HG03460 (cell line): ENCODE results near the gene NPFFR1.

ENCODE experiments used
- ATAC-seq: cut with Tn5 transposase; IDR thresholded peaks from one replicate; pipeline ENCODE4 v1.9.1; 2021; ENCODE audit not compliant: unreplicated experiment

NPFFR1 gene

DNA sequence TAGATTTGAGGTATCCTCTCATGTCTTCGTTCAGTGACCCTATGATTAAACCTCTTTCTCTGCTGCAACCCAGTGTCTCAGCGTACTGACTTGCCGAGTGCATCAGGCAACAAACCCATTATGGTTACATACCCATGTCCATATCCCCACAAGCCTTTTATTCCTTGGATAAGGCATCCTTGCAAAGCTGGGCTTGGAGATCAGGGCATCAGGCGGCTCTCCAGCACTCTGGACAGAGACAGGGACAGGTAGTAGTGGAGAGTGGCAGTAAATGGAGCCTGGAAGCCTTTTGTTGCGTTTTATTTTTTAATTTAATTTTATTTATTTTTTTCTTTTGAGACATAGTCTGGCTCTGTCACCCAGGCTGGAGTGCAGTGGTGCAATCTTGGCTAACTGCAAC, 32.0 kb upstream of the NPFFR1 start:
- no peak for ATAC-seq

DNA sequence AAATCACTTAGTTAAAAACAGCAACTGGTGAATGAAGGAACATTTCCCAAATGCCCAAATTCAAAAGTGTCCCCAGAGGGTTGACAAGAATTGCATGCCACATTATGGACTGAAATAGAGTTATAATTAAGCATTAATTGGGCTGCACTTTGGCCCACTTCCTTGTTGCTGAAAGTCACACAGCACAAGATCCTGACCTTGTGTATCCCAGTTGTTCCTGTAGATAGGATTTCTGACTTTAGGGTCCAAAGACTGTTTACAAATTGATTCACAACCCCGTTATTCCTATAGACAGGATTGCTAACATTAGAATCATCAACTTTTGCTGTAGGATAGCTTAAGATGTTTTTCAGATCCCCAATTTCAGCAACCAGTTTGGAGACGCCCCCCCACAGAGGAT, 31.5 kb upstream of the NPFFR1 start:
- no peak for ATAC-seq

DNA sequence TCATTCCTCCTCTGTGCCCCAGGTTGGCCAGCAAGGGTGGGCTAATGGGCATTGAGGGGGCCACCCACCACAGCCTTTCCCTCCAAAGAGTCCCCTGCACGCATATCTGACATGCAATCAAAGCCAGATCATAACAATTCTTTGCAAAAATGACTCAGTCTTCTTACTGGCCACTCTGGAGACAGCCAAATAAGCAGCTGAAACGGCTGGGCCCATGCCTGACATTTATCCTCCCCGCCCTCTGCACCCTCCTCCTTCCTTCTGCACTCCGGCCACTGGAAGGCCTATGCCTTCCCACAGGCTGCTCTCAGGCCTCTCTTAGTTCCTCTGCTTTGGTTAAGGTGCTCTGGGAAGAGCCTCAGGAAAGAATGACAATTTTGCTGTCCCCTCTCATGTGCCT, 29.2 kb upstream of the NPFFR1 start:
- no peak for ATAC-seq

DNA sequence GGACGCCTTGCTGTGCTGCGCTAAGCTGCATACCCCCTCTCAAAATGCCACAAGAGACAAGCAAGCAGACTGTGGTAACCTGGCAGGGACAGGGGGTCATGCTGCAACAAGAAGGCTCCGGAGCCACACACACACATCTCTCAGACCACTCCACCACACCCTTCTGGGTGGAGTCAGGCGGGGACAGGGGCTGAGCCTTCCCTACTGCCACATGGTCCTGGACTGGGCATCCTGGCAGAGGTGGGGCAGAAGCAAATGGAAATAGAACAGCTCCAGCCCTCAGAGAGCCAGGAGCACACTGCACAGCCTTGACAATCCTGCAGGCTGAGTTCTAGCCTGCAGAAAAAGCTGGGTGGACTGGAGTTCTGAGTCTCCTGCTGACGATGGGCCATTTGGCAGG, 28.4 kb upstream of the NPFFR1 start:
- ATAC-seq = no peak

DNA sequence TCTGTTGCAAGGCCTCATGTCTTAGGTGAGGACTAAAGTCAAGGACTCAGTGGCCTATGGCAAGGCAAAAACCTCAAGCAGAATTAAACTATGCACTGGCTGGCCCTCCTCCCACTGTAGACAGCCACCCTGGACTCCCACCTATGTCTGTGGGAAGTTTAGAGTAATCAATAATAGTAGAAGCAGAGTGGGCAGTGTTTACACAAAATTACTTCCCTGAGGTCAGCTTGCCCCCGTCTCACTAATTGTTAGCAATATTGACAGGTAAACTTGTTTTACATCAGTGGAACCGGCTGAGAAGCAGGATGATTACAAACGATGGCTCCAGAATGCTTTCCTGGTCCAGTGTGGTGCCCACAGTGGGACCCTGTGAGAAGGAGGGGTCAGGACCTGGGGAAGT, 27.9 kb upstream of the NPFFR1 start:
- no peak for ATAC-seq

DNA sequence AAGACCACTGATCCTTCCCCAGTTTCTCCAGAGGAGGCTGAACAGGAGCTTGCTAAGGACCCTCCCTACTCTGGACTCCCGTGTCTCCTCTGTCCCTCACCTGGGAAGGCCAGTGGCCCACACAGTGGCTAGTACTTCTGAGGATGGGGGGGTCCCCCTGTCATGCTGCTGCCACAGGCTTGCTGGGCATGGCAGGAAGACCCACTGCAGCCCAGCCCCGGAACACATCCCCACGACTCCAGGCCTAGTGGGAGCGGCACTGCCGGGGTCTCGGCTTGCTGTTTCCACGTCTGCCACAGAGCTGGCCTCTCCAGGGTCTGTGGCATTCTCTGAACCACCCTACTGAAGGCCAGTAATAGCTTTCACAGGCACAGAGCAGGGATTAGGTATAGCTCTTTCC, 25.9 kb upstream of the NPFFR1 start:
- no peak for ATAC-seq

DNA sequence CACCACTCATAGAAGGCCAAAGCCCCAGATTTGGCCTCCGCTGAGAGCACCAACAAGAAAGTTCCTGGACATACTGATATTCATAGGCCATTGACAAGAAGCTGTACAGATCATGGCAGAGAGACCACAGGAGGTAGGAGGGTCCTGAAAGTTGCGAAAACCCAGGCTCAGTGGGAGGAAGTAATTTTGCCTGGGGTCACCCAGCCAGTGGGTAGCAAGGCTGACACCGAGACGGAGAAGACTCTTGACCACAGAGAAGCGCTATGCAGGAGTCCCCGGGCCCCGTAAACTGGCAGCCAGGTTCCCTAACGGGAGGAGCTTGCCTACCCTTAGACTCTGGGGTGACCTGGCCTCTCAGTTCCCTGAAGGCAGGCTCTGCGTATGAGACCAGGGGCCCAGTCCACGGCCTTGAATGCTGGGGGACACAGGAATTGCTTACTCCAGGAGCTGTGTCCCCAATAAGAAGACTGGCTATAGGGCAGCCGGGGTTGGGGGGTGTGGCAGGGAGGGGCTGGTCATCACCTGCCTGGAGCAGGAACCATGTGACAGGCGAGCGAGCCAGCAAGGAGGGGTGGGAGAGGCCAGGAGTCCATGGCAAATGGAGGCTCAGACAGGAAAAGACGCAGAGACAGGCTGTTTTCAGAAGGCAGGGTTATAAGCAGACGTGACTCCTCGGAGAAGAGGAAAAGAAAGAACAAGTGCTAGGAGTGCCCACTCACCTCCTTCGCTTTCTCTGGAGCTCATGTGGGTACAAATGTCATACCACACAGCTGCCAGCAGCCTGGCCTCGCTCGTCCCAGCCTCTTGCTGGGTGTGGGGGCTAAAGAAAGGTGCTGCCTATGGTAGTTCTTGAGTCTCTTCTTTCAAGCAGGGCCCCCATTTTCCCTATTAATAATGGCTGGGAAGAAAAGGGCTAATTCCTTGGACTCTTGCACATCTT, 24.6 kb upstream of the NPFFR1 start:
- no peak for ATAC-seq

DNA sequence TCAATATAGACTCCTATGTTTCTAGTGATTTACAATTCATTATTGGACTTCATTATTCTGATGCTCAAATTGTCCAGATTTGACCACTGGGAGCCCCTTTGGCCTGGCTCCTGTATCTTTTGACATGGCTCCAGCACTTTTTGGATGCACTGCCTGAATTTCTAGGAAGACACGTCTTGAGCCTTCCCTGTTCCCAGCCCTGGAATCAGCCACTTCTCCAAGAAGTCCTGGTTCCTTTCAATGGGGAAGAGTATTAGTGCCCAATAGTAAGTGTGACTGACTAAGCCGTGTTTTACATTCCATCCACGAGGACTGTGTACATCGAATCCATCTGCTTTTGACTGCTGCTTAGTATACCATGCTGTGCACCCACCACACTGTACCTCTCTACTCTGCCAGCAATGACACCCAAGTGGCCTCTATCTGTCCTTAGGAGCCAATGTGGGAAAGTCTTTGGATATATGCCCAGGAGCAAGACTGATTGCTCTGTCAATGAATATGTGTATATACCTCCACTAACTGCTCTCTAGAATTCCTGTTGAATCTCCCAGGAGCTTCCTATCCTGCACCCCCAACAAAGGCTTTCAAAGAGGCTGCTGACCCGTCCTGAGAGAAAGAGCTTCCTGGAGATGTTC, 23.2 kb upstream of the NPFFR1 start:
- ATAC-seq = no peak

DNA sequence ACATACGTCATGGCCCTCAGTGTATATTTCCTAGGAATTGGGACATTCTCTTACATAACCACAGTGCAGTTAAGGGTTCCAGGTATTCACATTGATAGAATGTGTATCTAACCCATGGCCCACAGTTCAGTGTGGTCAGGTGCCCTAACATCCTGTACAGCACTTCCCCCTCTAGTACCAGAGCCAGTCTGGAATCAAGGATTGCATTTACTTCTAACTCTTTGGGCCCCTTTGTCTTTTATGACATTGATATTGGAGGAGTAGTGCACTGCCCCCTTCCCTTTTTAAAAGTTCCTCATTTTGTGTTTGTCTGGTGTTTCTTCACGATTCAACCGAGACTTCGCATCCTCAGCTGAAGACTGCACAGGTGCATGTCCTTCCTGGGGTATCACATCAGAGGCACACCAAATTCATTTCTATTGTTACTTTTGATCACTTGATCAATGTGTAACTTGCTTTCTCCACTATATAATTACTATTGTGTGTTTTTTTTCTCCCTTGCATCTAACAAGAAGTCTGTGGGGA, 22.4 kb upstream of the NPFFR1 start:
- ATAC-seq = no peak

DNA sequence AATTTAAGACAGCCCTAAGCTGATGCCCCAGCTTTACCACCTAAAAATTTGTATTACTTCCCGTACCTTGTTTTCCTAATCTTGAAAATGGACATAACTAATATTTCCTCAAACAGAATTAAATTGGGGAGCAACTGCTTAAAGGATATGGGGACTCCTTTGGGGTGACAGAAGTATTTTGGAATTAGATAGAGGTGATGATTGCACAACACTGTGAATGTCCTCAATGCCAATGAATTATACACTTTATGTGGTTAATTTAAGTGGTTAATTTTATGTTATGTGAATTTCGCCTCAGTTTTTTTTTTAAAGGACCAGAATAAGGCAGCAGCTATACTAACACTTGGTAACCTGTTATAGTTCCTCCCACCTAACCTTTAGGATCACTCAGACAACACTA, 19.9 kb upstream of the NPFFR1 start:
- ATAC-seq = no peak

DNA sequence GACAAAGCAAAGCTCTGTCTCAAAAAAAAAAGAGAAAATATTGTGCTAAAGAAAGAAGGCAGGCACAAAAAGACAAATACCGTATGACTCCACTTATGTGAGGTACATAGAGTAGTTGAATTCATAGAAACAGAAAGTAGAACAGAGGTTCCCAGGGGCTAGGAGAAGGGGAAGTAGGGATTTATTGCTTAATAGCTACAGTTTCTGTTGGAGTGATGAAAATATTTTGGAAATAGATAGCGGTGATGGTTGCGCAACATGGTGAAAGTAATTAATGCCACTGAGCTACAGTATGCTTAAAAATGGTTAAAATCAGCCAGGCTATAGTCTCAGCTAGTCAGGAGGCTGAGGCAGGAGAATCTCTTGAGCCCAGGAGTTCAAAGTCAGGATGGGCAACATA, 18.5 kb upstream of the NPFFR1 start:
- no peak for ATAC-seq

DNA sequence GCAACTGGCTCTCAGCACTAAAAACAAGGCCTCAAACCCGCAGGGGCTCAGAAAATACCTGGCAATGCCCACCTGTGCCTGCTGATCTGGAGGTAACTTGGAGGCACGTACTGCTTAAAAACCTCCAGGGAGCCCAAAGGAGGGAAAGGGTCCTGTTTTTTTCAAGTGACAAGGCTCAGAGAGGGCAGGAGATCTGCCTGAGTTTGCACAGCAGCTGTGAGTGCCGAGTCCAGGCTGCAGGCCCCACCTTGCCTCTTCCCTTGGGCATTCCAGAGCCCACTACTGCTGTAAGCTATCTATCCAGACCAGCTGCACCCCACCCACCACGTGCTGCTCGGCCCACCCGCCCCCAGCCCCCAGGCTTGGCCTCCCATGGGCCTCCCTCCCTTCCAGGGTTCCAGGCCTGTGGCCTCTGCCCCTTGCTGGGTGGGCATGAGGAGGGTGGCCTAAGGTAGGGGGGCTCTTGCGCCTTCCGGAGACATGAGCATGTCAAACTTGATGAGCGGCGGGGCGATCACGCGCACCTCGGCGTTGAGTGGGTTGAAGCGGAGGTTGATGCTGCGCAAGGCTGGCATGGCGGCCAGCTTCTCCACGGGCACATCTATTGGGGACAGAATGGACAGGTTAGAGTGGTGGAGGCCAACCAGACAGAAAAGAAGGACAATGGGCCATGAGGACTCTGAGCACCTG, 17.2 kb upstream of the NPFFR1 start:
- ATAC-seq = no peak

DNA sequence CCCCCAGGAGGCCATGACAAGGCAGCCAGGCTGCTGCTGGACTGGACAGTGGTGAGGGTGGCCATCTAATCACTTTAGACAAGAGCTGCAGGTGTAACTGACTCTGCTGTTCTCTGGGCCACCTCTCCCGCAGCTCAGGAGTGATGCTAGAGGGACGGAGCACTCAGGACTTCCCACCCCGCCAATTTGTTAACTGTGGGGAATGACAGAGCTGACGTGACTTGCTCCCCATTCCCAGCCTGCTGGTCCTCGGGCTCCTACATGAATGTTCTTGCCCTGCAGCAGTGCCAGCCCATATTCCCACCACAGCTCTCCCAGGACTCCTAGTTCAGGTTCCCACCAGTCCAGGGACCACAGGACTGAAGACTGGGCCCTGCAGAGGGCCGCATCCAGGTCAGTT, 16.7 kb upstream of the NPFFR1 start:
- ATAC-seq = no peak

DNA sequence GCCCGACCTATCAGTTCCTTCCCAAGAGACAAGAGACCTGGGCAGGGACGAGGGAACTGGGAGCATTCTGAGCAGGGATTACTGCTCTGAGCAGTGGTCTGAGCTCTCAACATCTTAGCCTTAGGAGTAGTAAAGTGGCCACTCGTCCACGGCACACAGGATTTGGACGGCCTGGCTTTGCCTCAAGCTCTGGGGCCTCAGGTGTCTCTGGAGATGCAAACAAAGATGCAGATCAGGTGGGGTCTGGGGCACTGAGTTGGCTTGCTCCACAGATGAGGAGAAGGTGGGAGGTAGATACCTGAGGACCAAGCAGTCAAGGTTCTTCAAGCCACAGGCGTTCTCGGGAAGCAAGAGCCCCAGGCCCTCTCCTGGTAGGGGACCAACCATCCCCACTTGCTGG, 16.1 kb upstream of the NPFFR1 start:
- ATAC-seq = no peak

DNA sequence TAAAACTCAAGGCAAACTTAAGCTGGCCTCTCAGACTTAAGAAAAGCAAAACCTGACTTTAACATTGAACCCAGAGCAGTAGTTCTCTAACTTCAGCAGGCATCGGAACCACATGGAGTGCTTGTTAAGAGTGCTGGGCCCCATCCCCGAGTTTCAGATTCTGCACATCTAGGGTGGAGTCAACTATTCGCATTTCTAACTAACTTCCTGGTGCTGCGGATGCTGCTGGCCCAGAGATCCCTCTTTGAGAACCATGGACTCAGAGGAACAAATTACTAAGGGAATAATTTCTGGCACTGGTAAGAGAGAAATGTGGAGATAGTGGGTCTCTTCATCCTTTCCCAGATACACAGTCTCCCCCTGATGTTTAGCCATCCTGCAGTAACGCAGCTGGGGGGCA, 14.6 kb upstream of the NPFFR1 start:
- ATAC-seq = no peak

DNA sequence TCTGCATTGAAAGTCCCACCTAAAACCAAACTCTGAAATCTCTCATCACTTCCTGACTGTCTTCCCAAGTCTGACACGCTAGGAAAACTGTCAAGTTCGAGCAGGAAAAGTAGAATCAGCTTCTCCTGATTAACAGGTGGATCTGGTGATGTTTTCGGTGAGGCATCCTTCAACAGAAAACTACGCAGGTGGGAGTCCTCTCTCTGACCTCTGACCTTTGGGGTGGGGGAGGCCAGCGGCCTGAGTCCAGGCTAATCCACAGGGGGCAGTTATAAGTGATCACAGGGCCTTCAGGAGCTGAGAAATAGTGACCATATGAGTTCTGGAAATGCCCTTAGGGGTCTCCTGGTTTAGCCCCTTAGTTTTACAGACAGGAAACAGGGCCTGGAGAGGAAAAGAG, 13.4 kb upstream of the NPFFR1 start:
- ATAC-seq = no peak

DNA sequence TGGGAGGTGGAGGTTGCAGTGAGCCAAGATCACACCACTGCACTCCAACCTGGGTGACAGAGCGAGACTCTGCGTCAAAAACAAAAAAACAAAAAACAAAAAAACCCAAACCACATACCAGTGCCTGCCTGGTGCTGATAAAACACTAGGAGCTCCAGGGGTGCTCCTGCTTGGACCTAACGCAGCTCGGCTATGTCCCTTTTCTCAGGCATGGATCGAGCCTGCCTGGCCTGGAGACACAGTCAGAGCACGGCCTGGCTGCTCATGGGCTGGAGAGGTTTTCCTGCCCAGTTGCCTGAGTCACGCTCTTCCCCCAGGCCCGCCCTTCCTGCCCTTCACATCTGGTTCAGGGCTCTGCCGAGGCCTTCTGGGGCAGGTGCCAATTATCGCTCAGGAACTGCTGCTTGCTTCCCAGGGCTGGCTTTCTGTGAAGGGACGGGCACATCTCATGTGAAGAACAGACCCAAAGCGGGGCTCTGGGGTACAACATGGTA, 12.6 kb upstream of the NPFFR1 start:
- no peak for ATAC-seq

DNA sequence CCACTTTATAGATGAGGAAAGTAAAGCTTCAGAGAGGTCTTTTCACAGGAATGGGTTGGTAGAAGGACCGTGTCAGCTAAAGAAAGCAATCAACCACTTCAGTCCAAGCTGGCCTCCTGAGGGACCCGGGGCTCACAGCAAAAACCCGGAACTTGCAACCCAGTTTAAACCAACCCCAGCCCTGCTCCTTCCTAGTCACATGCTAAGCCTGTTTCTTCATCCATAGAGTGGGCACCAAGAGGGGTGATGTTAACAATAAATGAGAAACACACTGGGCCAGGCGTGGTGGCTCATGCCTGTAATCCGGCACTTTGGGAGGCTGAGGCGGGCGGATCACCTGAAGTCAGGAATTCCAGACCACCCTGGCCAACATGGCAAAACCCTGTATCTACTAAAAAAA, 12.1 kb upstream of the NPFFR1 start:
- no peak for ATAC-seq

DNA sequence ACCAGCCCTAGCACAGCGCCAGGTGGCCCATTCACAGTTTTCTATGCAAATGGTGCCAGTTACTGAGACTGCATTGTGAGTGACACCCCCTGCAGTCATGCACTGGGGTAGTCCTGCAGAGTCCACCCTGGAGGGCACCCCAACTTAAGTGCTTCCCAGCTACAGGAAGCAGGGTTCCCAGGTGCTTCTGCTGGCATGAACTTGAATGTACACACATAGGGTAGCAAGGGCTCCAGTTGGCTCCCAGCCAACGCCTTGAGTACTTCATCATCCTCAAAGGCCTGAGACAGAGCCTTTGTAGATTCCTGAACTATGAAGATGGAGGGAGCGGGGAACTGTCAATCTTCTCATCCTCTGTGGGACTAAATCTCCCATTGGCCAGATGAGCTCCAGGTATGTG, 11.5 kb upstream of the NPFFR1 start:
- ATAC-seq = no peak

DNA sequence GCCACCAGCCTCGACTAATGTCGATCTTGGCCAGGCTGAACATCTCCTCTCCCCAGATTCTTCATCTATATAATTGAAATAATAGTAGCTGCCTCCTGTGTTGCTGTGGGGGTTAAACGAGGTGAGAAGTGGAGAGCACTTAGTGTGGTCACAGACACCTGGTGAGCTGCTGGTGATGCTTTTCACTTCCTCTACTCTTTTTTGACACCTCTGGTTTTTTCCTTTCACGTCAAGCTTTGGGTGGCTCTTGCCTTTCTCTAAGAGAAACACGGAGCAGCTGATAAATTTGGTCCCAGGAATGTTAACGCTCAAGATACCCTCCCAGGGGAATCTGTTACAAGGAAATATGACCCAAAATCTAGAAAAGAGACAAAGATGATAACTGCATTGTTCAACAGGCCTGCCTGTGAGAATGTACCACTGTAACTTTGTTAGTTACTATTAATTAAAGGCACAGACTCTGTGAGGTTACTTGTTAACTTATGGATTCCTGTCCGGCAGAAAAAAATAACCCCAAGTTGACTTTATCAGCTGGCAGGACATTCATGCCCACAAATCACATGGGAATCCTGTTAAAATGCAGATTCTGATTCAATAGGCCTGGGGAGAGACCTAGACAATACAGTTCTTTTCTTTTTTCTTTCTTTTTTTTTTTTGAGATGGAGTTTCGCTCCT, 9.5 kb upstream of the NPFFR1 start:
- peak; percentile 91 for ATAC-seq

DNA sequence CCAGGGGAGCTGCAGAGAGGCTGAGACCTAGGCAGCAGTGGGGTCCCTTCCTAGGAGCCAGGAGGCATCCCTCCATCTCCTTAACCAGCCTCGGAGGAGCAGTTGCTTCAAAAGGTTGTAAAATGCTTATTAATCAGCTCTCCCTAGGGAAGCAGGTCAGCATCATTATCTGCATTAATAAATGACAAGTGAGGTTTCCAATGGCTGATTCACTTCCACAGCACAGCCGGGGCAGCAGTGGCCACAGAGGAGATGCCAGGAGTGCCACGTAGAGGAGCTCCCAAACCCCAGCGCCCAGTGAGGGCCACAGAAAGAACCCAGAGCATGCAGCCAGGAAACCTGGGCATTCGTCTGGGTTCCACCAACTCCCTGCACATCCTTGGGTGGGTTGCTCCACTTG, 8.2 kb upstream of the NPFFR1 start:
- no peak for ATAC-seq
